ENCODE results near the gene METTL2A.
A peak's percentile ranks its signal among the peaks of the same experiment; 100 is the strongest.
"Not testable (repeated sequence)": the region's sequence is repeated elsewhere in the genome, so short reads cannot be mapped to it uniquely, and the experiment has no call there.

METTL2A gene

GRCh38 chr17:62423647-62424461, at the start of gene METTL2A:
Gene METTL2A (plus strand): TSS chr17:62423897. CDS start chr17:62423903, 6 bp downstream.
- peak; percentile 90 for DNase-seq (ENCODE audit: low read depth, low spot score)

GRCh38 chr17:62380253-62380652, 43.4 kb upstream of the METTL2A start, which contains the start of gene EFCAB3:
Gene EFCAB3 (plus strand): TSS chr17:62380553. CDS start chr17:62382980, 2,427 bp downstream.
- no peak for DNase-seq (ENCODE audit: low read depth, low spot score)

- no peak for DNase-seq (ENCODE audit: low read depth, low spot score)
Observed at GRCh38 chr17:62381561-62381960, 42.1 kb upstream of the METTL2A start.

- DNase-seq (ENCODE audit: low read depth, low spot score), result no peak
Observed at GRCh38 chr17:62388856-62389255, 34.8 kb upstream of the METTL2A start.

- no peak for DNase-seq (ENCODE audit: low read depth, low spot score)
Observed at GRCh38 chr17:62392908-62393307, 30.8 kb upstream of the METTL2A start.

- DNase-seq (ENCODE audit: low read depth, low spot score), result no peak
Observed at GRCh38 chr17:62398891-62399290, 24.8 kb upstream of the METTL2A start.

GRCh38 chr17:62405451-62405850, 18.2 kb upstream of the METTL2A start:
- DNase-seq (ENCODE audit: low read depth, low spot score), result no peak

- not testable (repeated sequence) for DNase-seq (ENCODE audit: low read depth, low spot score)
Observed at GRCh38 chr17:62413090-62413489, 10.6 kb upstream of the METTL2A start.

GRCh38 chr17:62426214-62426613, 2.5 kb downstream of the METTL2A start:
- not testable (repeated sequence) for DNase-seq (ENCODE audit: low read depth, low spot score)

GRCh38 chr17:62435251-62435650, 11.6 kb downstream of the METTL2A start:
- not testable (repeated sequence) for DNase-seq (ENCODE audit: low read depth, low spot score)

- DNase-seq (ENCODE audit: low read depth, low spot score), result not testable (repeated sequence)
Observed at GRCh38 chr17:62441181-62441580, 17.5 kb downstream of the METTL2A start.

GRCh38 chr17:62444063-62444462, 20.4 kb downstream of the METTL2A start:
- no peak for DNase-seq (ENCODE audit: low read depth, low spot score)

- DNase-seq (ENCODE audit: low read depth, low spot score), result not testable (repeated sequence)
Observed at GRCh38 chr17:62445791-62446190, 22.1 kb downstream of the METTL2A start.

- DNase-seq (ENCODE audit: low read depth, low spot score), result not testable (repeated sequence)
Observed at GRCh38 chr17:62452195-62452594, 28.5 kb downstream of the METTL2A start.

GRCh38 chr17:62453041-62453440, 29.3 kb downstream of the METTL2A start:
- DNase-seq (ENCODE audit: low read depth, low spot score), result not testable (repeated sequence)

GRCh38 chr17:62453656-62454055, 30.0 kb downstream of the METTL2A start:
- not testable (repeated sequence) for DNase-seq (ENCODE audit: low read depth, low spot score)

GRCh38 chr17:62454111-62454510, 30.4 kb downstream of the METTL2A start:
- not testable (repeated sequence) for DNase-seq (ENCODE audit: low read depth, low spot score)

GRCh38 chr17:62456016-62456415, 32.3 kb downstream of the METTL2A start:
- no peak for DNase-seq (ENCODE audit: low read depth, low spot score)

- DNase-seq (ENCODE audit: low read depth, low spot score), result not testable (repeated sequence)
Observed at GRCh38 chr17:62458483-62458882, 34.8 kb downstream of the METTL2A start.

- not testable (repeated sequence) for DNase-seq (ENCODE audit: low read depth, low spot score)
Observed at GRCh38 chr17:62464422-62464821, 40.7 kb downstream of the METTL2A start.

GRCh38 chr17:62465271-62465670, 41.6 kb downstream of the METTL2A start:
- DNase-seq (ENCODE audit: low read depth, low spot score), result not testable (repeated sequence)

- peak; percentile 70 for DNase-seq (ENCODE audit: low read depth, low spot score)
Observed at GRCh38 chr17:62470666-62471379, 47.1 kb downstream of the METTL2A start.

Data from astrocyte of the hippocampus (primary cell).